OCI-LY1 (cell line): ENCODE results near the gene FBRSL1.

ENCODE experiments used
- H2AFZ ChIP-seq: fragments of 200-600 bp; sonication (generic), shearing (Covaris generic); 2 replicates; pipeline ENCODE4 v1.6.0; 2014; ENCODE audit warnings: antibody characterized with exemption, mild to moderate bottlenecking, low read length
- H3F3A ChIP-seq: fragments of 200-600 bp; sonication (generic), shearing (Covaris generic); 2 replicates; pipeline ENCODE4 v1.6.0; 2014; ENCODE audit warnings: mild to moderate bottlenecking, antibody characterized with exemption, low read length, moderate library complexity; ENCODE audit not compliant: insufficient read depth
- H3K27ac ChIP-seq: fragments of 200-600 bp; sonication (generic); 2 replicates; pipeline ENCODE4 v1.5.1; 2014; ENCODE audit warnings: low read length, mixed run types, mild to moderate bottlenecking, low read depth; ENCODE audit not compliant: poor library complexity, severe bottlenecking
- H3K27me3 ChIP-seq: fragments of 200-600 bp; sonication (generic); 2 replicates; pipeline ENCODE4 v1.6.0; 2014; ENCODE audit warnings: antibody characterized with exemption, mild to moderate bottlenecking, low read length, moderate library complexity; ENCODE audit not compliant: insufficient read depth
- H3K36me3 ChIP-seq: fragments of 200-600 bp; sonication (generic); 2 replicates; pipeline ENCODE4 v1.6.1; 2014; ENCODE audit warnings: mild to moderate bottlenecking, antibody characterized with exemption, low read length, moderate library complexity, mixed read lengths; ENCODE audit not compliant: insufficient read depth
- H3K4me1 ChIP-seq: fragments of 200-600 bp; sonication (generic); 2 replicates; pipeline ENCODE4 v1.5.1; 2014; ENCODE audit warnings: mild to moderate bottlenecking, low read length, moderate library complexity; ENCODE audit not compliant: insufficient read depth, severe bottlenecking
- H3K4me2 ChIP-seq: fragments of 200-600 bp; sonication (generic), shearing (Covaris generic); 2 replicates; pipeline ENCODE4 v1.6.1; 2014; ENCODE audit warnings: low read length
- H3K4me3 ChIP-seq: fragments of 200-600 bp; sonication (generic); 2 replicates; pipeline ENCODE4 v1.5.1; 2014; ENCODE audit warnings: low read length, low read depth, mild to moderate bottlenecking, mixed read lengths; ENCODE audit not compliant: poor library complexity, severe bottlenecking
- H3K79me2 ChIP-seq: fragments of 200-600 bp; shearing (Covaris generic); 2 replicates; pipeline ENCODE4 v1.6.1; 2016; ENCODE audit warnings: mixed run types, low read length, mixed read lengths; ENCODE audit not compliant: insufficient read depth
- H3K9ac ChIP-seq: fragments of 200-600 bp; sonication (generic), shearing (Covaris generic); 2 replicates; pipeline ENCODE4 v1.6.1; 2014; ENCODE audit warnings: mild to moderate bottlenecking, low read length, mixed read lengths
- H3K9me2 ChIP-seq: fragments of 200-600 bp; sonication (generic), shearing (Covaris generic); 2 replicates; pipeline ENCODE4 v1.6.1; 2014; ENCODE audit warnings: low read depth, mild to moderate bottlenecking, low read length, mixed read lengths
- H3K9me3 ChIP-seq: fragments of 200-600 bp; shearing (Covaris generic); 2 replicates; pipeline ENCODE4 v1.6.1; 2014; ENCODE audit warnings: low read length, mixed read lengths
- H4K20me1 ChIP-seq: fragments of 200-600 bp; sonication (generic), shearing (Covaris generic); 2 replicates; pipeline ENCODE4 v1.6.0; 2016; ENCODE audit warnings: mild to moderate bottlenecking, low read length; ENCODE audit not compliant: insufficient read depth
- EZH2 ChIP-seq: fragments of 200-600 bp; sonication (generic), shearing (Covaris generic); IDR thresholded peaks from 2 replicates; pipeline ENCODE4 v1.8.0; 2017; ENCODE audit warnings: borderline replicate concordance, mixed run types, mild to moderate bottlenecking, antibody characterized with exemption, low read length, moderate library complexity, mixed read lengths
- TF ChIP-seq, protein P1 (sequence below): fragments of 200-600 bp; sonication (generic), shearing (Covaris generic); IDR thresholded peaks from 2 replicates; pipeline ENCODE4 v1.5.1; 2017; ENCODE audit warnings: mild to moderate bottlenecking, antibody characterized with exemption, low read length, moderate library complexity, mixed read lengths

FBRSL1 gene

DNA sequence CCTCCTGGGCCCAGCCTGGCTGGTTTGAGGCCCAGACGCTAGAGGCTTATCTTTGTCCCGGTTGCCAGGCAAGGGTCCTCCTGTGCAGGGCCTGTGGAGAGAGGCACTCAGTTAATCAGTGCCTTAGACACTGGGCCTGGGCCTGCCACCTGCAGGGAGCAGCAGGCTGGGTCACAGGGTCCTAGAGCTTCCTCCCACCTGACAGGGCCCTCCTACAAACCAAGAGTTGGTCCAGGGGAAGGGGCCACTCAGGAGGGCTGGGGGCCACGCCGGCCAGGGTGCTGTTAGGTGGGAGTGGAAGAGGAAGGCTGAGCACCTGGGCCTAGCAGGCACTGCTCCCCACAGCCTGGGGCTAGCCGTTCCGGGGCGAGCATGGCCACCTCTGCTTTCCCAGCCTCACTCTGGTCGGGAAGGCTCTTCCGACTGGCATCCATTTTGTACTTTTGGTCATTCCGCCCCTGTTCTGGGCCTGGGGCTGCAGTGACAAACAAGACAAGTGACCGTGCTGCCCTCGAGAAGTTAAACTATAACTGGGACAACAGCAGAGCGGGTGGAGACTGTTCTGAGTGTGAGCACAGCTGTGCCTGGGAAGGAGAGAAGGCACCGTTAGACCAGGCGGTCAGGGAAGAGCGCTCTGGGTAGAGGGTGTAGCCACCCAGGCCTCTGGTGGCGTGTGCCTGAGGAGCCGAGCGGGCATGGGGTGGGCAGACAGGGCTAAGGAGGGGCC, 27.2 kb downstream of the FBRSL1 start:
- Histone ChIP-seq H3F3A (no peaks in the 10 kb centered on the region), H4K20me1 (no peaks in the 10 kb centered on the region), H3K4me2 (no peak overlapping the region), H3K4me1 (no peaks in the 10 kb centered on the region), H3K9me2 (no peaks in the 10 kb centered on the region), H3K36me3 (no peaks in the 10 kb centered on the region; the same call in 1 of the 2 replicates), H2AFZ (no peak overlapping the region), H3K9me3 (peaks cover 6% of the 10 kb centered on the region; the same call in 1 of the 2 replicates), H3K27me3 (no peaks in the 10 kb centered on the region), H3K4me3 (no peak overlapping the region), H3K79me2 (no peaks in the 10 kb centered on the region), H3K27ac (no peak overlapping the region), H3K9ac (no peak overlapping the region)
- TF ChIP-seq EZH2, result no peak
- TF ChIP-seq, protein P1, sequence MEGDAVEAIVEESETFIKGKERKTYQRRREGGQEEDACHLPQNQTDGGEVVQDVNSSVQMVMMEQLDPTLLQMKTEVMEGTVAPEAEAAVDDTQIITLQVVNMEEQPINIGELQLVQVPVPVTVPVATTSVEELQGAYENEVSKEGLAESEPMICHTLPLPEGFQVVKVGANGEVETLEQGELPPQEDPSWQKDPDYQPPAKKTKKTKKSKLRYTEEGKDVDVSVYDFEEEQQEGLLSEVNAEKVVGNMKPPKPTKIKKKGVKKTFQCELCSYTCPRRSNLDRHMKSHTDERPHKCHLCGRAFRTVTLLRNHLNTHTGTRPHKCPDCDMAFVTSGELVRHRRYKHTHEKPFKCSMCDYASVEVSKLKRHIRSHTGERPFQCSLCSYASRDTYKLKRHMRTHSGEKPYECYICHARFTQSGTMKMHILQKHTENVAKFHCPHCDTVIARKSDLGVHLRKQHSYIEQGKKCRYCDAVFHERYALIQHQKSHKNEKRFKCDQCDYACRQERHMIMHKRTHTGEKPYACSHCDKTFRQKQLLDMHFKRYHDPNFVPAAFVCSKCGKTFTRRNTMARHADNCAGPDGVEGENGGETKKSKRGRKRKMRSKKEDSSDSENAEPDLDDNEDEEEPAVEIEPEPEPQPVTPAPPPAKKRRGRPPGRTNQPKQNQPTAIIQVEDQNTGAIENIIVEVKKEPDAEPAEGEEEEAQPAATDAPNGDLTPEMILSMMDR, result no peak

DNA sequence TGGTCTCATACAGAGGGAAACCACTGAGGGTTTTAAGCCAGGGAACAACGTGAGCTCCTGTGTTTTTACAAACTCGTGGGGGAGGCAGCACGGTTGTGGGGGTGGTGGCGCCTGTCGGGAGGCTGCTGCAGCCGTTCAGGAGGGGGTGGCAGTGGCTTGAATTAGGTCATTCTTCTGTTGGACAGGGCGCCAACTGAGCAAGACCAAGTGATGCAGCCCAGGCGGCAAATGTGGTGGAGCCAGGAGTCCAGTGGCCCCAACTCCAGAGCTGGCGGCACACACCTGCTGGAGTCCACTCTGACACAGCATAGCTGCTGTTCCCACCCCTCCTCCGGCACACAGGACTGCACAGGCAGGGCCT, 27.8 kb downstream of the FBRSL1 start:
- Histone ChIP-seq H3K4me2 (no peak overlapping the region), H3K36me3 (no peaks in the 10 kb centered on the region; the same call in 1 of the 2 replicates), H3F3A (no peaks in the 10 kb centered on the region), H3K4me3 (no peak overlapping the region), H3K79me2 (no peaks in the 10 kb centered on the region), H2AFZ (no peak overlapping the region), H3K4me1 (no peaks in the 10 kb centered on the region), H4K20me1 (no peaks in the 10 kb centered on the region), H3K9me2 (no peaks in the 10 kb centered on the region), H3K9ac (no peak overlapping the region), H3K27ac (no peak overlapping the region), H3K27me3 (no peaks in the 10 kb centered on the region), H3K9me3 (peaks cover 6% of the 10 kb centered on the region; the same call in 1 of the 2 replicates)
- TF ChIP-seq, protein P1, result no peak
- no peak for TF ChIP-seq EZH2

DNA sequence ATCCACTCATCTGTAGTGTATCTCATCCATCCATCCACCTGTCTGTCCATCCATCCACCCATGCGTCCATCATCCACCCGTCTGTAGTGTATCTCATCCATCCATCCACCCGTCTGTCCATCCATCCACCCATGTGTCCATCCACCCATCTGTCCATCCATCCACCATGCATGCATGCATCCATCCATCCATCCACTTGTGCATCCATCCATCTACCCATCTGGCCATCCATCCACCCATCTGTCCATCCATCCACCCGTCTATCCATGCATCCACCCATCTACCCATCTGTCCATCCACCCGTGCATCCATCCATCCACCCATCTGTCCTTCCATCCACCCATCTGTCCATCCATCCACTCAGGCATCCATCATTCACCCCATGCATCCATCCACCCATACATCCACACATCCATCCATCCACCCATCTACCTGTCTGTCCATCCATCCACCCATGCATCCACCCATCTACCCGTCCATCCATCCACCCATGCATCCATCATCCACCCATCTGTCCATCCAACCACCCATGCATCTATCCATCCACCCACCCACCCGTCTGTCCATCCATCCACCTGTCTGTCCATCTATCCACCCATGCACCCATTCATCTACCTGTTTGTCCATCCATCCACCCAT, 28.5 kb downstream of the FBRSL1 start:
- Histone ChIP-seq H3F3A (no peaks in the 10 kb centered on the region), H3K9ac (no peak overlapping the region), H3K27me3 (no peaks in the 10 kb centered on the region), H3K9me3 (peaks cover 6% of the 10 kb centered on the region; the same call in 1 of the 2 replicates), H3K9me2 (no peaks in the 10 kb centered on the region), H2AFZ (no peak overlapping the region), H3K27ac (no peak overlapping the region), H4K20me1 (no peaks in the 10 kb centered on the region), H3K4me1 (no peaks in the 10 kb centered on the region), H3K36me3 (no peaks in the 10 kb centered on the region; the same call in 1 of the 2 replicates), H3K79me2 (no peaks in the 10 kb centered on the region), H3K4me3 (no peak overlapping the region), H3K4me2 (no peak overlapping the region)
- TF ChIP-seq, protein P1, result no peak
- TF ChIP-seq EZH2, result no peak
